HG03095 (cell line): ENCODE results near the gene WDR12.
A peak's percentile ranks its signal among the peaks of the same experiment; 100 is the strongest.
"Not testable (repeated sequence)": the region's sequence is repeated elsewhere in the genome, so short reads cannot be mapped to it uniquely, and the experiment has no call there.

Source experiments
- ATAC-seq: cut with Tn5 transposase; IDR thresholded peaks from one replicate; pipeline ENCODE4 v1.9.1; 2021; ENCODE audit warnings: moderate library complexity; ENCODE audit not compliant: unreplicated experiment

The WDR12 gene

GRCh38 chr2:202911512-202912341, at the start of gene WDR12, which contains the start of gene CARF:
WDR12 (minus strand) TSS chr2:202911673; CDS start chr2:202911476, 197 bp downstream.
CARF (plus strand) TSS chr2:202912275; CDS start chr2:202941903, 29,628 bp downstream.
- ATAC-seq, result peak; percentile 68

DNA sequence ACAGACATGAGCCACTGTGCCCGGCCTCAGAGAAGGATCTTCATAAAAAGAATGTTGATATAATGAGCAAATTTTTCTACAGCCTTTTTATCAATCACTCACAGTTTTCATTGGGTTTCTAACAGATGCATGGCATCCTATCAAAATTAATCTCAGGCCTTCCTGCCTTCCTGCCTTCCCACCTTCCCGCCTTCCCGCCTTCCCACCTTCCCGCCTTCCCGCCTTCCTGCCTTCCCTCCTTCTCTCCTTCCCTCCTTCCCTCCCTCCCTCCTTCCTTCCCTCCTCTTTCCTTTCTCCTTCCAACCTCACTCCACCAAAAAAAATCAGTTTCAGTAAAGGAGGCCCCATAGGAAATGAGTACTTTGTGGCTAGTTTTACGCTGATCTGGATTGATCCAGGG, 49.1 kb upstream of the WDR12 start:
- ATAC-seq, result no peak

DNA sequence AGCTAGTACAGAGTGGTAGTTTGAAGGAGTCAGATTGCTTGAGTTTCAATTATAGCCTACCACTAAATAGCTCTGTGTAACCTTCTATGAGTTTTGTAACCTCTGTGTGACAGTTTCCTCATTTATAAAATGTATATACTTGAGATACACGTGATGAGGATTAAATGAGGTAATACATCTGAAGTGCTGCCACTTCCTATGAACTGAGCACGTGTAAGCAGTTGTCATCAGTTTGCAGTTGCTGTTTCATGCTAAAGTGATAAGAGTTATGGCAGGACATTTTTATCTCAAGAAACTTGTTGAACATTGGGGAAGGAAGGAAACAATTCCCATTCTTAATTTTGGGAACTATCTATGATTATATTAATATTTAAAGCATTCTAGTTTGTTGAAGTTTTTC, 39.1 kb upstream of the WDR12 start:
- no peak for ATAC-seq

- ATAC-seq, result not testable (repeated sequence)
Measured at GRCh38 chr2:202949333-202949732, 37.9 kb upstream of the WDR12 start.

DNA sequence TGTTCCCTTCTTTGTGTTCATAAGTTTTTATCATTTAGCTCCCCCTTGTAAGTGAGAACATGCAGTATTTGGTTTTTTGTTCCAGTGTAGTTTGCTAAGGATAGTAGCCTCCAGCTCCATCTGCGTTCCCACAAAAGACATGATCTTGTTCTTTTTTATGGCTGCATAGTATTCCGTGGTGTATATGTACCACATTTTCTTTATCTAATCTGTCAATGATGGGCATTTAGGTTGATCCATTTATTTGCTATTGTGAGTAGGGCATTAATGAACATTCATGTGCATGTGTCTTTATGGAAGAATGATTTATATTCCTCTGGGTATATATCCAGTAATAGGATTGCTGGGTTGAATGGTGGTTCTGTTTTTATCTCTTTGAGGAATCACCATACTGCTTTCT, 34.0 kb upstream of the WDR12 start:
- ATAC-seq, result no peak

DNA sequence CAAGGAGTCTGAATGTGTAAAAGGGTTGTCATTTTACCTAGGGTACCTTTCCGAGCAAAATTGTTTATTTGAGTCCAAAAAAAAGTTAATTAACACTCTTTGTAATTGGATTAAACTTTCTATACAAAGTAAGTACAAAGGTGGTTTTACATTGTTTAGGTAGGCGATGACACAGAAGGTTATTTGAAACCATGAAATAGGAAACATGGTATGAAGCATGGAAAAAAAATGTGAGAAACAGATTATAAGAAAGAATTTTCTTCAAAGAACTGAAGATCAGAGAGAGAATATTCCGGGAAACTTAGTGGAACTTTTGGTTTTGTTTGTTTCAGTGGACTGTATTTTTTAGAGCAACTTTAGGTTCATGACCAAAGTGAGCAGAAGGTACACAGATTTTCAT, 33.3 kb upstream of the WDR12 start:
- ATAC-seq, result no peak

DNA sequence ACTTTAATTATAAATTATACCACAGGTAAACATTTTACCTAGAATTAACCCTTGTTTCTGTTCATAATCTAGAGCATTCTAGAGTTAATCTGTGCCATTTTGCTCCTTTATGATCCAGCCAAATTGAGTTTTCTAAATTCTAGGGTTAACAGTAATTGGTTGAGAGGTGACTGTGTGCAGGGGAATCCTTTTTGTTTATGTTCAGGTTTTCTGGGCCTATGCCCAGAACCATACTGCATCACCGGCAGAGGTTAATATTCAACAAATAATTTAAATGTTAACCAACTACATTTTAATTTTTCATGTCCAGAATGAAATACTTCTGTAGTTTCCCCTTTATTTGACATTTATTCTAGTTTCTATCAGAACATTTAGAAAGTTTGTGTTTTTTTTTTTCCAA, 32.9 kb upstream of the WDR12 start:
- no peak for ATAC-seq

DNA sequence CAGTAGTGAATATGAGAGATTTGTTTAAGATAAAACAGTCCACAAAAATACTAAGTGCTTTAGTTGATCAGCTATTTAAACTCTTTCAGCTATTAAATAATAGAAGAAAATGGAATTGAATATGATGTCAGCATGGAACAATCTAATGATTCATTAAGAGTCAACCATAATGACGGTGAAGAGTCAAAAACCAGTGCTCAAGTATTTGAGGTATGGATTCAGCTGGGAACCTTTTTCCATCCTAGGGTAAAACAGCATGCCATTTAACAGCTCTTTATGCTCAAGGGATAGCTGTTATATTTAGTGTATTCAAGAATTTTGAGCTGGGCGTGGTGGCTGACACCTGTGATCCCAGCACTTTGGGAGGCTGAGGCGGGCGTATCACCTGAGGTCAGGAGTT, 30.3 kb upstream of the WDR12 start:
- no peak for ATAC-seq

GRCh38 chr2:202938960-202939359, 27.5 kb upstream of the WDR12 start:
- no peak for ATAC-seq

DNA sequence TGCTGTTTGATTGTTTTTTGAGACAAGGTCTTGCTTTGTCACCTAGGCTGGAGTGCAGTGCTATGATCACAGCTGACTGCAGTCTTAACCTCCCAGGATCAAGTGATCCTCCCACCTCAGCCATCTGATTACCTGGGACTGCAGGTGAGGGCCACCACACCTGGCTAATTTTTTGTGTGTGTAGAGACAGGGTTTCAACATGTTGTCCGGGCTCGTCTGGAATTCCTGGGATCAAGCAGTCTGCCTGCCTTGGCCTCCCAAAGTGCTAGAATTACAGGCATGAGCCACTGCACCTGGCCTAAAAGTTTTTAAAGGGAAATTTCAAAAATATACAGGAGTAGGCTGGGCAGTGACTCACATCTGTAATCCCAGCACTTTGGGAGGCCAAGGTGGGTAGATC, 23.0 kb upstream of the WDR12 start:
- ATAC-seq, result no peak

GRCh38 chr2:202933958-202934357, 22.5 kb upstream of the WDR12 start:
- no peak for ATAC-seq

GRCh38 chr2:202933139-202933510, 21.7 kb upstream of the WDR12 start:
- ATAC-seq, result no peak

GRCh38 chr2:202932425-202933138, 21.1 kb upstream of the WDR12 start:
- ATAC-seq, result no peak

DNA sequence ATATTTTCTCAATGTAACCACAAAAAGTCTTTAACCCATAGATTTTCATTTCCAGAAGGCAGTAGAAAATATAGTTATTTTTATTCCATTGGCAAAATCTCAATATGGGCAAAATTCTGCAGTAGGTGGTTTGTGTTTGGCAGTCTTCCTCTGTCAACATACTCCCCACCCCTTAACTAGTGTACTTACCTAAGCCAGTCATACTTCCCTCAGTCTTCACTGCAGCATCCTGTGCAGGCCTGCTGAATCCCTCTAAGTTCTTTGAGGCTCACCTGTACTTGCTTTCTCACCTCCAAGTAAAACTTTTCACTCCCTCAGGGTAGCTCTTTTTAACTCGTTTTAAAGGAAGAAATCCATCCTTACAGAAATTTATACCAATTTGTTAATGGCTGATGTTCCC, 7.4 kb upstream of the WDR12 start:
- ATAC-seq, result no peak

DNA sequence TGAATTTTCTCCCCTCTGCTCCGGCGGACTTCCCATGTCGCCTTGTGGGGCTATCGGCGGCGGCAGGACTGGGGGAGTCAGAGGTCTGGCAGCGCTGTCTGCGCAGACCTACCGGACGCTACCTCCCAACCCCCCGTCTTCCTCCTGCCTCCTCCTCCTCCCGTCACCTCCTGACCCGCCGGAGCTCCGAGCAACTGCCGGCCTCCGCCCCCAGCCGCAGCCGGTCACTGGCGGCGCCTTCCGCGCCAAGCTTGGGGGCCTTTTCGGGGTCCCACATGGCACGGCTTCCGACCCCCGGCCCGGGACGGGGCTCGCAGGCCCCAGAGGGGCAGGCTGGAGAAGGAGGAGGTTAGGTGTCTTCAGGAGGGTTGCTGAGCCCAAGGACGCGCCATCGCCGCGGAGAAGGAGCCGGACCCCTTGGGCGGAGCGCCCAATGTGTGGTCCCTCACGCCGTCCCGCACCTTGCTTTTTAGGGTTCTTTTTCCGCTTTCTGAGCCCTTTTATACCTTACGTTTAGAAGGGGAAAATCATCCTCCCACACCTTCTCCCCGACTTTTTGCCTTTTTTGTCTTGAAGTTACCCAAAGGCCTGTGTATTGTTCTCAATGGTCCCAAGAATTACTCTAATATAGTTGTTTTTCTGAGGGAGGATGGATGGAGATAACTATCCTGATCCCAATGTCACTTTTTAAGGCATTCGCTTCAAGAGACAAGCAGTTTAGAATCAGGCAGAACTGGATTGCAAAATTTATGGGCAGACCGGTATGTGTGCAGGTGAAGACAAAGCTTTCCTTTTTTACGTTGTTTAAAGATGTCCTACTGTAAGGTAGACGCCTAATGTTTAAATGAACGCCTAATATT, 1.1 kb upstream of the WDR12 start:
- ATAC-seq, result peak; percentile 48

DNA sequence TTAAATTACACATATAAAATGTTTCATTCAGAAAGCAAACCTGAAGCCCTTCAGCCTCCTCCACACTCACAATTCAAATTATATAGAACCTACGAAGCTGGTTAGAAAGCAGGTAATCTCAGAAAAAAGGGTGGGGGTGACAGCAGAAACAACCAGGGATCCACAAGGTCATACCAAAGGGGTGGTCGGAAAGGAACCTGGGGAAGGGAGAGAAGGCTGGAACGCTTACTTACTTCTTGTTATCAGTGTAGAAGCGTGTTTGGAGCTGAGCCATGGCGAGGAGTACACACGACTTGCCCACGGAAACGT, 316 bp downstream of the WDR12 start:
- ATAC-seq, result peak; percentile 10

- ATAC-seq, result no peak
Measured at GRCh38 chr2:202910698-202911097, 775 bp downstream of the WDR12 start.

DNA sequence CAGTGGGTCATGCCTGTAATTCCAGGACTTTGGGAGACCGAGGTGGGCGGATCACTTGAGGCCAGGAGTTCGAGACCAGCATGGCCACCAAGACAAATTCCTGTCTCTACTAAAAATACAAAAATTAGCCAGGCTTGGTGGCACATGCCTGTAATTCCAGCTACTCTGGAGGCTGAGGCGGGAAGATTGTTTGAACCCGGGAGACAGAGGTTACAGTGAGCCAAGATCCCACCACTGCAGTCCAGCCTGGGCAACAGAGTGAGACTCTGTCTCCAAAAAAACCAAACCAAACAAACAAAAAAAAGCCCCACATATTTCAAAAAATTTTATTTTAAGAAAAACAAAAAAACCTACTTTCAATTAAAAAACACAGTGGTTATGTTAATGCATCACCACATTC, 1.2 kb downstream of the WDR12 start:
- ATAC-seq, result not testable (repeated sequence)

DNA sequence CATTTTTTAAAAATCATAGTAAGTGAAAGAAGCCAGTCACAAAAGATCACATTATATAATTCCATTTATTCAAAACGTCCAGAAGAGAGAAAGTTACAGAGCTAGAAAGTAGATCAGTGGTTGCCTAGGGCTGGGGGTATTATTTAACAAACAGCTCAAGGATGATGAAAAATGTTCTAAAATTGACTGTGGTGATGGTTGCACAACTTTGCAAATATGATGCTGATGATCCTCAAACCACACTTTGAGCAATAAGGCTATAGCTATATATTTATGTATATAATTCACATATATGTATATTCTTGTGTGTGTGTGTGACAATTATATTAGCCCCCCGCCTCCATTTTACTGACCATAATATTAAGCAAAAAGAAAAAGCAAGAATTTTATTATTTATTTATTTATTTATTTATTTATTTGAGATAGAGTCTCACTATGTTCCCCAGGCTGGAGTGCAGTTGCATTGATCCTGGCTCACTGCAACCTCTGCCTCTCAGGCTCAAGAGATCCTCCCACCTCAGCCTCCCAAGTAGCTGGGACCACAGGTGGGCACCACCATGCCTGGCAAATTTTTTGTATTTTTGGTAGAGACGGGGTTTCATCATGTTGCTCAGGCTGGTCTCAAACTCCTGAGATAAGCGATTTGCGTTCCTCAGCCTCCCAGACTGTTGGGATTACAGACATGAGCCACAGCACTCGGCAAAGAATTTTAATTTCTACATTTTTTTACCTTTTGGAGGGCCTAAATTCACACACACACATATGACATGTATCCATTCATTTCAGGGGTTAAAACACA, 1.9 kb downstream of the WDR12 start:
- ATAC-seq, result no peak

DNA sequence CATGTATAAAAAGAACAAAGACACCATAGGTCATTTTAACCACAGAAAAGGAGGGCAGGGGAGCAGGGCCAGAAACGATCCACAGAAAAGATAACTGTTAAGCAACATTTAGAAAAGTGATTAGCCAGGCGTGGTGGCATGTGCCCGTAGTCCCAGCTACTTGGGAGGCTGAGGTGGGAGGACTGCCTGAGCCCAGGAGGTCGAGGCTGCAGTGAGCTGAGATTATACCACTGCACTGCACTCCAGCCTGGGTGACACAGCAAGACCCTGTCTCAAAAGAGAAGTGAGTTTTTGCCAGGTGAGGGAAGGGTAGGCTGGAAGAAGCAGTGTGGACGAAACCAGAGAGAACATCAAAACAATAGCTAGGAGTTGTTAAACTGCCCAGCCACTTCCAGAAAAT, 3.3 kb downstream of the WDR12 start:
- no peak for ATAC-seq

DNA sequence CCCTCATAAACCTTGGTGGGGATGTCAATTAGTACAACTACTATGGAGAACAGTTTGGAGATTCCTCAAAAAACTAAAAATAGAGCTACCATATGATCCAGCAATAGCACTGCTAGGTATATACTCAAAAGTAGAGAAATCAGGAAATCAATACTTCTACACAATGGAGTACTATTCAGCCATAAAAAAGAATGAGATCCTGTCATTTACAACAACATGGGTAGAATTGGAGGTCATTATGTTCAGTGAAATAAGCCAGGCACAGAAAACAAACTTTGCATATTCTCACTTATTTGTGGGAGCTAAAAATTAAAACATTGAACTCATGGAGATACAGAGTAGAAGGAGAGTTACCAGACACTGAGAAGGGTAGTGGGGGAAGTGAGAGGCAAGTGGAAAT, 6.0 kb downstream of the WDR12 start:
- not testable (repeated sequence) for ATAC-seq
